Neural progenitor cell (in vitro differentiated cells): Measurements from ENCODE around the gene NSUN2.

Source experiments
- EZH2 ChIP-seq: fragments of 200-600 bp; sonication (generic); IDR thresholded peaks from 2 replicates; pipeline ENCODE4 v1.6.1; 2017; ENCODE audit warnings: antibody characterized with exemption, mild to moderate bottlenecking, moderate library complexity
- EZH2phosphoT487 ChIP-seq: fragments of 200-600 bp; sonication (generic); IDR thresholded peaks from 2 replicates; pipeline ENCODE4 v1.6.1; 2017; ENCODE audit warnings: antibody characterized with exemption
- TF ChIP-seq, protein P1 (sequence below): fragments of 200-600 bp; sonication (generic); IDR thresholded peaks from 2 replicates; pipeline ENCODE4 v1.5.1; 2017; ENCODE audit warnings: antibody characterized with exemption, mild to moderate bottlenecking

- TF ChIP-seq, protein P1, sequence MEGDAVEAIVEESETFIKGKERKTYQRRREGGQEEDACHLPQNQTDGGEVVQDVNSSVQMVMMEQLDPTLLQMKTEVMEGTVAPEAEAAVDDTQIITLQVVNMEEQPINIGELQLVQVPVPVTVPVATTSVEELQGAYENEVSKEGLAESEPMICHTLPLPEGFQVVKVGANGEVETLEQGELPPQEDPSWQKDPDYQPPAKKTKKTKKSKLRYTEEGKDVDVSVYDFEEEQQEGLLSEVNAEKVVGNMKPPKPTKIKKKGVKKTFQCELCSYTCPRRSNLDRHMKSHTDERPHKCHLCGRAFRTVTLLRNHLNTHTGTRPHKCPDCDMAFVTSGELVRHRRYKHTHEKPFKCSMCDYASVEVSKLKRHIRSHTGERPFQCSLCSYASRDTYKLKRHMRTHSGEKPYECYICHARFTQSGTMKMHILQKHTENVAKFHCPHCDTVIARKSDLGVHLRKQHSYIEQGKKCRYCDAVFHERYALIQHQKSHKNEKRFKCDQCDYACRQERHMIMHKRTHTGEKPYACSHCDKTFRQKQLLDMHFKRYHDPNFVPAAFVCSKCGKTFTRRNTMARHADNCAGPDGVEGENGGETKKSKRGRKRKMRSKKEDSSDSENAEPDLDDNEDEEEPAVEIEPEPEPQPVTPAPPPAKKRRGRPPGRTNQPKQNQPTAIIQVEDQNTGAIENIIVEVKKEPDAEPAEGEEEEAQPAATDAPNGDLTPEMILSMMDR, result no peak
- no peak for TF ChIP-seq EZH2
- no peak for TF ChIP-seq EZH2phosphoT487
These were observed 65.8 kb downstream of the NSUN2 start for GRCh38 chr5:6567068-6567467.
